Sigmoid colon (tissue), 4 donors: ENCODE measurements around the gene RAB31.

Experiments
- CTCF ChIP-seq, 4 experiments: fragments of 450-650 bp in 3 of 4; fragments of 200-600 bp in 1 of 4; IDR thresholded peaks; one replicate each; pipeline ENCODE4 v1.5.1; 2016 to 2019; ENCODE audit warnings: antibody characterized with exemption in 4 of 4, mild to moderate bottlenecking in 3 of 4, moderate library complexity in 2 of 4
- EP300 ChIP-seq, 4 donors: sonication (generic); formaldehyde crosslinking; IDR thresholded peaks; one replicate each; pipeline ENCODE4 v1.6.1; 2017; ENCODE audit warnings: antibody characterized with exemption in 4 of 4
- POLR2A ChIP-seq, 2 donors: fragments of 450-650 bp; IDR thresholded peaks; one replicate each; pipeline ENCODE4 v1.6.1; 2016; ENCODE audit warnings: antibody characterized with exemption in 2 of 2, mild to moderate bottlenecking in 2 of 2, moderate library complexity in 2 of 2
- POLR2AphosphoS5 ChIP-seq, 4 donors: sonication (generic); formaldehyde crosslinking; IDR thresholded peaks; one replicate each; pipeline ENCODE4 v1.6.1; 2017; ENCODE audit warnings: antibody characterized with exemption in 4 of 4

- no peak for TF ChIP-seq CTCF (IDR thresholded peaks at IDR 0.05)
- TF ChIP-seq POLR2A (IDR thresholded peaks at IDR 0.05) = no peak
- TF ChIP-seq EP300 (IDR thresholded peaks at IDR 0.05) = no peak
- no peak for TF ChIP-seq POLR2AphosphoS5 (IDR thresholded peaks at IDR 0.05)
Observed at GRCh38 chr18:9694952-9695495, 13.1 kb upstream of the RAB31 start.
